Measurements from ENCODE around the gene SORBS2.

Gene SORBS2

GRCh38 chr4:185540040-185540439 lies 272.0 kb downstream of the SORBS2 start:
- Histone ChIP-seq H3K4me1 (ENCODE audit: control insufficient read depth, insufficient read depth, low read length, poor library complexity, severe bottlenecking) (peaks cover 2% of the 10 kb centered on the region), H3K27me3 (replicated peaks; ENCODE audit: control insufficient read depth, insufficient read depth, low read length, poor library complexity, severe bottlenecking) (peaks cover 6% of the 10 kb centered on the region), H3K36me3 (ENCODE audit: control insufficient read depth, insufficient read depth, low read length) (no peaks in the 10 kb centered on the region), H3K4me3 (ENCODE audit: insufficient read depth, low read depth, low read length, poor library complexity, severe bottlenecking) (no peak overlapping the region), H3K27ac (ENCODE audit: insufficient read depth, low read length, poor library complexity, severe bottlenecking) (no peak overlapping the region), H3K9me3 (ENCODE audit: control insufficient read depth, low read length) (no peaks in the 10 kb centered on the region)
- no peak for DNase-seq

- peaks cover 13% of the 10 kb centered on the region for H3K27me3 ChIP-seq (replicated peaks; ENCODE audit: control insufficient read depth, insufficient read depth, low read length, poor library complexity, severe bottlenecking)
These were observed 273.2 kb downstream of the SORBS2 start for GRCh38 chr4:185538806-185539205.

GRCh38 chr4:185536411-185536709 lies 275.6 kb downstream of the SORBS2 start:
- DNase-seq, result no peak
- Histone ChIP-seq H3K27me3 (replicated peaks; ENCODE audit: control insufficient read depth, insufficient read depth, low read length, poor library complexity, severe bottlenecking) (peaks cover 13% of the 10 kb centered on the region), H3K9me3 (ENCODE audit: control insufficient read depth, low read length) (no peaks in the 10 kb centered on the region), H3K27ac (ENCODE audit: insufficient read depth, low read length, poor library complexity, severe bottlenecking) (no peak overlapping the region), H3K4me3 (ENCODE audit: insufficient read depth, low read depth, low read length, poor library complexity, severe bottlenecking) (no peak overlapping the region), H3K4me1 (ENCODE audit: control insufficient read depth, insufficient read depth, low read length, poor library complexity, severe bottlenecking) (peaks cover 3% of the 10 kb centered on the region), H3K36me3 (ENCODE audit: control insufficient read depth, insufficient read depth, low read length) (no peaks in the 10 kb centered on the region)

More at GRCh38 chr4:185538806-185539205, 273.2 kb downstream of the SORBS2 start:
- Histone ChIP-seq H3K27ac (ENCODE audit: insufficient read depth, low read length, poor library complexity, severe bottlenecking) (no peak overlapping the region), H3K36me3 (ENCODE audit: control insufficient read depth, insufficient read depth, low read length) (no peaks in the 10 kb centered on the region), H3K9me3 (ENCODE audit: control insufficient read depth, low read length) (no peaks in the 10 kb centered on the region), H3K4me1 (ENCODE audit: control insufficient read depth, insufficient read depth, low read length, poor library complexity, severe bottlenecking) (peaks cover 3% of the 10 kb centered on the region), H3K4me3 (ENCODE audit: insufficient read depth, low read depth, low read length, poor library complexity, severe bottlenecking) (no peak overlapping the region)
- no peak for DNase-seq

- Histone ChIP-seq H3K27ac (ENCODE audit: insufficient read depth, low read length, poor library complexity, severe bottlenecking) (no peak overlapping the region), H3K4me3 (ENCODE audit: insufficient read depth, low read depth, low read length, poor library complexity, severe bottlenecking) (no peak overlapping the region), H3K4me1 (ENCODE audit: control insufficient read depth, insufficient read depth, low read length, poor library complexity, severe bottlenecking) (peaks cover 3% of the 10 kb centered on the region), H3K27me3 (replicated peaks; ENCODE audit: control insufficient read depth, insufficient read depth, low read length, poor library complexity, severe bottlenecking) (peaks cover 13% of the 10 kb centered on the region), H3K36me3 (ENCODE audit: control insufficient read depth, insufficient read depth, low read length) (no peaks in the 10 kb centered on the region), H3K9me3 (ENCODE audit: control insufficient read depth, low read length) (no peaks in the 10 kb centered on the region)
- no peak for DNase-seq
These were observed 276.2 kb downstream of the SORBS2 start for GRCh38 chr4:185535612-185536410.
